T1000 (cell line): Measurements from ENCODE around the gene MYL12A.

ENCODE experiments used
- DNase-seq: peaks from one replicate; lab custom pipeline; 2025; ENCODE audit warnings: mixed read lengths; lab: John Stamatoyannopoulos, UW

Gene MYL12A

DNA sequence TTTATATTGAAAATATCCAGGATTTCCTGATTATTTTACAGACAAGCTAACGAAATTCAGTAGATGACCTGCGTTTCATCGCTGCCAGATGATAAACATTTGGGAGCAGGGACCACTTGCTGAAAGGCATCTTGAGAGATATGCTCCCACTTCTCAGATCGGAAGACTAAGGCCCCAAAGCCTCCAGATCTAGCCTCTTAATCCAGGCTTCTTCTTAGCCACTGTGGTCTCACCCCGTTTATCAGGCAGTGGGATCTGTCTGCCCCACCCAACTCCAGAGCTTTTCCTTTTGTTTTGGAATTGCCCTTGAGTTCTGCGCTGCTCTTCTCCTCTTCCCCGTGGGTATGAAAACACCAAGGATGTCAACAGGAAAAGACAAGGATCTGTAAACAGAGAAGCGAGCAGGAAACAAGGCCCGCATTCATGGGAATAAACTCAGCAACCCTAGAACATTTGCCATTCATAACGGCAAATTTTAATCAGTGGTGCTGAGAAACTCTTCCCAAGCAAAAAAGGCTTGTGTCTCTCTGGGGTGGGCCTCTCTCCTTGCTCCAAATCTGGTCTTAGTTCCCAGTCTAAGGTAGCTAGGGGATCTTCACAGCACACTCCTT is 35.8 kb downstream of the MYL12A start:
- no peak for DNase-seq

DNA sequence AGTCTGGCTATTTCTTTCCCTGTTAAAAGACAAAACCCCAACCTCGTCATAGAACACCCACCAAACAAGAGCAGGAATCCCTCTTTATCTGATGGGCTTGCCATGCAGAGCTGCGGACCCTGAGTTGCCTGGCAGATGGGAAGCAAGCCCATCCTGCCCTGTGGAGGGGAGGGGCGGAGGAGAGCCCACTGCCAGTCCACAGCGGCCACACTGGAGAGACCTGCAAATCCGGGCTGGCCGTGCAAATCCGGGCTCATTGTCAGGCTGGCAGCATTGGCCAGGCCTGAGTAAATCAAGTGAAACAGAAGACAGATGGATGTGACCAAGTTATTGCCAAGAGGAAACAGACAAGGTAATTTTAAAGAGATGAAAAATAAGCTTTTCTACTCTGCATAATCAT is 36.3 kb downstream of the MYL12A start:
- no peak for DNase-seq

DNA sequence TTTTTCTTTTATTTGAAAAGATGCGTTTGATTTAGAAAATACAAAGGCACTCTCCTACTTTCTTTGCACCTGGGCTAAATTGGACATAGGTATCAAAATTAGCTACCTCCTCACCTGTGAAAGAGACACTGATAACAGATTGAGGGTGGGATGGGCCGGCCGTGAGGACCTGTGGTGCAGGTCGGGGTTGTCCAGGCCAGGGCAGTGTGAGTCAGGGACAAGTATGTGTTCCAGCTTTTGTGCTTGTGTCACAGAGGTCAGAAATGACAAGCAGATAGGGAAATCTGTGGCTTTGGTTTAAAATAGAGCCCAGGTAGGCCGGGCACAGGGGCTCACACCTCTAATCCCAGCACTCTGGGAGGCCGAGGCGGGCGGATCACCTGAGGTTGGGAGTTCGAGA is 36.9 kb downstream of the MYL12A start:
- DNase-seq = no peak

DNA sequence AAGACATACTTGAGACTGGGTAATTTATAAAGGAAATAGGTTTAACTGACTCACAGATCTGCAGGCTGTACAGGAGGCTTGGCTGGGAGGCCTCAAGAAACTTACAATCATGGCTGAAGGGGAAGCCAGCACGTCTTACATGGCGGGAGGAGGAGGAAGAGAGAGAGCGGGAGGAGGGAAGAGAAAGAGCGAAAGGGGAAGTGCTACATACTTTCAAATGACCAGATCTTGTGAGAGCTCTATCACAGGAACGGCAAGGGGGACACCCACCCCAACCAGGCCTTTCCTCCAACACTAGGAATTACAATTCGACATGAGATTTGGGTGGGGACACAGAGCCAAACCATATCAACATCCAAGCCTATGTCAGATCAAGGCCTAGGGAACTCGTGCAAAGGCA is 38.6 kb downstream of the MYL12A start:
- no peak for DNase-seq

DNA sequence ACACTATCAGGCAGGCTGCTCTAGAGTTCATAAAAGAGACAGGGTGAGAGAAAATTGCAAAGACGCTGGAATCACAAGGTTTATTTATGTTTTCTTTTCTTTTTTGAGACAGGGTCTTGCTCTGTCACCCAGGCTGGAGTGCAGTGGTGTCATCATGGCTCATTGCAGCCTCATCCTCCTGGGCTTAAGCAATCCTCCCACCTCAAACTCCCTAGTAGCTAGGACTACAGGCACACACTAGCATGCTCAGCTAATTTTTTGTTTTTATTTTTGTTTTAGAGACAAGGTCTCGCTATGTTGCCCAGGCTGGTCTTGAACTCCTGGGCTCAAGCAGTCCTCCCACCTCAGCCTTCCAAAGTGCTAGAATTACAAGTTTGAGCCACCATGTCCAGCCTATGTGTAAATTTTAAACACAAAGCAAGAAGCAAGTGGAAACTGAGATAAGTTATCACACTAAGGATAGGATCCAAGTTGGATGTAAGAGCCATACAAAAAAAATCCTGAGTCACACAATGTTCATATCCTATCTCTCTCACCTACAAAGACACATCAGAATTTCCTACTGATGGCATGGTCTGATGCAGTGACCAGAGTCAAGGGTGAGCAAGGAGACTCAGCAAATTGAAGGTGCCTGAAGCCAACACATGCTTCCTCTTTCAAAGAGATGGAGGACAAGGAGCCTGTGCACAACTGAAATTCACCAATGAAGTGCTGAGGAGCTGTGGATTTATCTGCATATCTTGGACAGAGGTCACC is 45.8 kb downstream of the MYL12A start:
- no peak for DNase-seq

DNA sequence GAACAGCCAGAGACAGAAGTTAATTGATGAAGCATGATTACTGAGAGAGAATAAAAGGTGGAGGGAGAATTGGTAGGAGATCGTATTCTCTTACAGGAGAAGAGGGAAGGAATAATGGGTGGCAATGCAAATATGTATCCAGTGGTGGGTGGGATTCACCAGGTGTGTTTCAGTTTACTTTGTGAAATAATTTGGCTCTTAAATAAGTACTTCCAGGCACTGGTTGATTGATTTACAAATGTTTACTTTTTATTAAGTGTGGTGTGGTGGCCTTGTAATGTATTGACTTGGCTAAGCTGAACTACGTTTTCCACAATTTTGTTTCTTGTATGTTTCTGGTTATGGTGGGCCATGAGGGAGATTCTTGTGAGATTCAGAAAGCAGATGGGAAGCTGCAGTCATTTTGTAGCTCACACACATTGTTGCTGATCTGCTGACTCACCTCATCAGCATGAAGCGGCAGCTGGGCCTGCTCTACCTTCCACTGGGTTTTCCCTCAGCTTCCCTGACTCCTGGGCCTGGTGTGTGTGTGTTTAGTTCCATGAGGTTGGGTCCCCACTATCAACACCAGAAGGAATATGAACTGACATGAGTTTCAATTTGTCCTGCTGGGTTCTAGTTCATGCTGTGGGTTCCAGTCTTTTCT is 47.0 kb downstream of the MYL12A start:
- no peak for DNase-seq

DNA sequence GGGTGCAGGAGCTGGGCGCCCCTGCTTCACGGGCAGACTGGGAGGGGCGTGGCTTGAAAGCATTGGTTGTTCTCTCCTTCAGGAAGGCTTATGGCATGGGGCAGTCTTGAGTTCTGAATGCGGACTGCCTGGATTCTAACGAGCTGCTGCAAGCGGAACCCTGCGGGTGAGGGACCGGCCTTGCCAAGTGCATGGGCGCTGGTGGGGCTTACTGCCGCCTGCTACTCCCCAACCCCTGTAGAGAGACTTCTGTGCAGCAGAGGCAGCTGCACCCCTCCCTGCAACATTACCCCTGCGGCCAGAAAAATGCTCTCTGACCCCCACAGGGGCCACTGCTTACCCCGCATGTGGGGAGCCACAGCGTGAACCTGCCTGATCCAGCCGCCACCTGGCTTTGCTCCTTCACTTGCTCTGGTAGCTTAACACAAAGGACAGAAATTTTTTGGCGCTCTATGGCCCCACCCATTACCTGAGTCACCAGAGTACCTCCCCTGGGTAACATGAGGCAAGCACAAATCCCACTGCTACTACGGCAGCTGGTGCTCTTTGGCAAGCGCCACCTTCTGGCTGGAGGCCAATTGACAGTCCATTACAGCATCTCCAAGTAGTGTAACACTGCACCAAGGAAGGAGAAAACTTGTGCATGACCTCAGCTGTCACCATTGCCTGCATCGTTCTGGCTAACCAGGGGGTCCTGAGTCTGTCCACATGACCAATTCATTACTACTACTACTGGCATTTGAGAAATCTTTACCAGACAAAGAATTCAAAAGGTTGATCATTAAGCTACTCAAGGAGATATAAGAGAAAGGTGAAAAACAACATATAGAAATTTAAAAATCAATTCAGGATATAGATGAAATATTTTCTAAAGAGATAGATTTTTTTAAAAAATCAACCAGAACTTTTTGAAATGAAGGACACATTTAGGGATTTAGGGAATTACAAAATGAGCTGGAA is 49.7 kb downstream of the MYL12A start:
- DNase-seq = no peak

DNA sequence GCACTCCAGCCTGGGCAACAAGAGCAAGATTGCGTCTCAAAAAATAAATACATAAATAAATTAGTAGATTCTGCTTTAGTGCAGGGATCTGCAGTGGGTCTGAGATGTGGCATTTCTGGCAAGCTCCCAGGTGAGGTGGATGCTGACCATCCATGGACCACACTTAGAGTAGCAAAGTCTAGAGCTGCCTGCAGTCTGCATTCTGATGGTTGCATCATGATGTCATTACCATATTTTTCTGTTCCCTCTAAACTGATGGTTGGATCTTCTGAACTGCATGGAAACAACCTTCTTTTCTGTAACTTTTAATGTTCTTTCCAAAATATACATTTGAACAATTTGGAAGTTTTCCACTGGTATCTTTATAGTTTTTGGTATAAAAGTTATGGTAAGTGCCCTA is 57.2 kb downstream of the MYL12A start:
- DNase-seq = no peak

DNA sequence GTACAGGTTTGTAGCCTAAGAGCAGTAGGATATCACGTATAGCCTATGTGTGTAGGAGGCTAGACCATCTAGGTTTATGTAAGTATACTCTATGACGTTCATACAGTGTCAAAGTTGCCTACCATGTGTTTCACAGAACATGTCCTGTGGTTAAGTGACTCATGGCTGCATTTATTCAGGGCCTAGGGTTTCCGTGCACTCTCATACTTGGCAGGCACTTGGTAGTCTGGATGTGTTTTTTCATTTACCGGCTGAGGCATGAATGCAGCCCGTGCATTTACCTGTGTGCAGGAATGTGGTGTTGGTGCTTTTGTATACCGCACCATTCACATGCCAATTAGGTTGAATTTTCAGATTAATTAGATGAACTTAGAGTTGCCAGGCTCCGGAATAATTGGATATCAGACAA is 57.8 kb downstream of the MYL12A start:
- peak; percentile 2 for DNase-seq
